OCI-LY1 (cell line): ENCODE results near the gene CHMP6.

Source experiments
- H2AFZ ChIP-seq: fragments of 200-600 bp; sonication (generic), shearing (Covaris generic); 2 replicates; pipeline ENCODE4 v1.6.0; 2014; ENCODE audit warnings: antibody characterized with exemption, mild to moderate bottlenecking, low read length
- H3F3A ChIP-seq: fragments of 200-600 bp; sonication (generic), shearing (Covaris generic); 2 replicates; pipeline ENCODE4 v1.6.0; 2014; ENCODE audit warnings: mild to moderate bottlenecking, antibody characterized with exemption, low read length, moderate library complexity; ENCODE audit not compliant: insufficient read depth
- H3K27ac ChIP-seq: fragments of 200-600 bp; sonication (generic); 2 replicates; pipeline ENCODE4 v1.5.1; 2014; ENCODE audit warnings: low read length, mixed run types, mild to moderate bottlenecking, low read depth; ENCODE audit not compliant: poor library complexity, severe bottlenecking
- H3K27me3 ChIP-seq: fragments of 200-600 bp; sonication (generic); 2 replicates; pipeline ENCODE4 v1.6.0; 2014; ENCODE audit warnings: antibody characterized with exemption, mild to moderate bottlenecking, low read length, moderate library complexity; ENCODE audit not compliant: insufficient read depth
- H3K36me3 ChIP-seq: fragments of 200-600 bp; sonication (generic); 2 replicates; pipeline ENCODE4 v1.6.1; 2014; ENCODE audit warnings: mild to moderate bottlenecking, antibody characterized with exemption, low read length, moderate library complexity, mixed read lengths; ENCODE audit not compliant: insufficient read depth
- H3K4me1 ChIP-seq: fragments of 200-600 bp; sonication (generic); 2 replicates; pipeline ENCODE4 v1.5.1; 2014; ENCODE audit warnings: mild to moderate bottlenecking, low read length, moderate library complexity; ENCODE audit not compliant: insufficient read depth, severe bottlenecking
- H3K4me2 ChIP-seq: fragments of 200-600 bp; sonication (generic), shearing (Covaris generic); 2 replicates; pipeline ENCODE4 v1.6.1; 2014; ENCODE audit warnings: low read length
- H3K4me3 ChIP-seq: fragments of 200-600 bp; sonication (generic); 2 replicates; pipeline ENCODE4 v1.5.1; 2014; ENCODE audit warnings: low read length, low read depth, mild to moderate bottlenecking, mixed read lengths; ENCODE audit not compliant: poor library complexity, severe bottlenecking
- H3K79me2 ChIP-seq: fragments of 200-600 bp; shearing (Covaris generic); 2 replicates; pipeline ENCODE4 v1.6.1; 2016; ENCODE audit warnings: mixed run types, low read length, mixed read lengths; ENCODE audit not compliant: insufficient read depth
- H3K9ac ChIP-seq: fragments of 200-600 bp; sonication (generic), shearing (Covaris generic); 2 replicates; pipeline ENCODE4 v1.6.1; 2014; ENCODE audit warnings: mild to moderate bottlenecking, low read length, mixed read lengths
- H3K9me2 ChIP-seq: fragments of 200-600 bp; sonication (generic), shearing (Covaris generic); 2 replicates; pipeline ENCODE4 v1.6.1; 2014; ENCODE audit warnings: low read depth, mild to moderate bottlenecking, low read length, mixed read lengths
- H3K9me3 ChIP-seq: fragments of 200-600 bp; shearing (Covaris generic); 2 replicates; pipeline ENCODE4 v1.6.1; 2014; ENCODE audit warnings: low read length, mixed read lengths
- H4K20me1 ChIP-seq: fragments of 200-600 bp; sonication (generic), shearing (Covaris generic); 2 replicates; pipeline ENCODE4 v1.6.0; 2016; ENCODE audit warnings: mild to moderate bottlenecking, low read length; ENCODE audit not compliant: insufficient read depth
- CTCF ChIP-seq: fragments of 200-600 bp; sonication (generic), shearing (Covaris generic); IDR thresholded peaks from 2 replicates; pipeline ENCODE4 v1.5.1; 2017; ENCODE audit warnings: mild to moderate bottlenecking, antibody characterized with exemption, low read length, moderate library complexity, mixed read lengths
- EZH2 ChIP-seq: fragments of 200-600 bp; sonication (generic), shearing (Covaris generic); IDR thresholded peaks from 2 replicates; pipeline ENCODE4 v1.8.0; 2017; ENCODE audit warnings: borderline replicate concordance, mixed run types, mild to moderate bottlenecking, antibody characterized with exemption, low read length, moderate library complexity, mixed read lengths

Gene CHMP6

GRCh38 chr17:80977172-80977571, 14.5 kb upstream of the CHMP6 start:
- no peaks in the 10 kb centered on the region for H3K4me1 ChIP-seq
- TF ChIP-seq EZH2 (no peak), CTCF (no peak)
- no peaks in the 10 kb centered on the region for H3K9me2 ChIP-seq
- H3K79me2 ChIP-seq: no peaks in the 10 kb centered on the region
- H4K20me1 ChIP-seq: no peaks in the 10 kb centered on the region
- no peak overlapping the region for H3K9ac ChIP-seq
- no peaks in the 10 kb centered on the region for H3K9me3 ChIP-seq
- H3F3A ChIP-seq: no peaks in the 10 kb centered on the region
- no peak overlapping the region for H2AFZ ChIP-seq
- peaks cover 8% of the 10 kb centered on the region; the same call in 1 of the 2 replicates for H3K27me3 ChIP-seq
- no peaks in the 10 kb centered on the region for H3K36me3 ChIP-seq
- no peak overlapping the region for H3K4me3 ChIP-seq
- H3K27ac ChIP-seq: no peak overlapping the region
- no peak overlapping the region for H3K4me2 ChIP-seq

GRCh38 chr17:80978499-80979497, 12.8 kb upstream of the CHMP6 start:
- no peak overlapping the region for H3K27ac ChIP-seq
- H3K4me2 ChIP-seq: no peak overlapping the region
- no peak overlapping the region for H3K4me3 ChIP-seq
- H3F3A ChIP-seq: no peaks in the 10 kb centered on the region
- no peaks in the 10 kb centered on the region for H3K79me2 ChIP-seq
- H2AFZ ChIP-seq: no peak overlapping the region
- TF ChIP-seq CTCF (no peak), EZH2 (no peak)
- H4K20me1 ChIP-seq: no peaks in the 10 kb centered on the region
- H3K9me3 ChIP-seq: no peaks in the 10 kb centered on the region
- H3K36me3 ChIP-seq: no peaks in the 10 kb centered on the region
- H3K27me3 ChIP-seq: peaks cover 8% of the 10 kb centered on the region; the same call in 1 of the 2 replicates
- no peaks in the 10 kb centered on the region for H3K4me1 ChIP-seq
- no peaks in the 10 kb centered on the region for H3K9me2 ChIP-seq
- H3K9ac ChIP-seq: no peak overlapping the region

GRCh38 chr17:80979547-80980378, 11.9 kb upstream of the CHMP6 start:
- H2AFZ ChIP-seq: no peak overlapping the region
- H3K27ac ChIP-seq: no peak overlapping the region
- H3K79me2 ChIP-seq: no peaks in the 10 kb centered on the region
- no peaks in the 10 kb centered on the region for H3F3A ChIP-seq
- H3K9ac ChIP-seq: no peak overlapping the region
- peaks cover 9% of the 10 kb centered on the region for H3K27me3 ChIP-seq
- no peaks in the 10 kb centered on the region for H3K36me3 ChIP-seq
- no peaks in the 10 kb centered on the region for H3K4me1 ChIP-seq
- no peaks in the 10 kb centered on the region for H3K9me3 ChIP-seq
- no peak for TF ChIP-seq CTCF
- TF ChIP-seq EZH2: no peak
- H3K4me2 ChIP-seq: no peak overlapping the region
- no peaks in the 10 kb centered on the region for H3K9me2 ChIP-seq
- no peaks in the 10 kb centered on the region for H4K20me1 ChIP-seq
- H3K4me3 ChIP-seq: no peak overlapping the region
